ENCODE results near the gene MYEF2. TPM values are rescaled to one million over a fixed set of nuclear protein-coding genes. Genes with fewer than 3 reads are reported as not detected.
A peak's percentile ranks its signal among the peaks of the same experiment; 100 is the strongest.

MYEF2 gene
- total and polyA plus RNA-seq, 4 donors, result 0.07 to 1.2 (median 0.33) TPM

GRCh38 chr15:48182749-48183148 is 4.7 kb upstream of the MYEF2 start:
- H3K9me3 ChIP-seq (ENCODE audit: control insufficient read depth in 4 of 4, low read length in 3 of 4), result no peaks in the 10 kb centered on the region
- DNase-seq (ENCODE audit: low spot score), result no peak
- H3K27me3 ChIP-seq (ENCODE audit: control insufficient read depth in 4 of 4, insufficient read depth in 4 of 4, low read length in 3 of 4), result peaks cover 0 to 2% (median 0%) of the 10 kb centered on the region in 4 donors
- H3K4me3 ChIP-seq (ENCODE audit: low read depth in 1 of 3, low read length in 3 of 3), result no peak overlapping the region
- peaks cover 0 to 6% (median 0%) of the 10 kb centered on the region in 4 donors for H3K4me1 ChIP-seq (ENCODE audit: control insufficient read depth in 4 of 4, insufficient read depth in 4 of 4, low read length in 3 of 4)
- H3K36me3 ChIP-seq (ENCODE audit: control insufficient read depth in 4 of 4, insufficient read depth in 3 of 4, low read depth in 1 of 4, low read length in 3 of 4), result no peaks in the 10 kb centered on the region
- no peak overlapping the region for H3K9ac ChIP-seq (ENCODE audit: low read depth in 1 of 2, low read length in 2 of 2)
- TF ChIP-seq ATF3 (IDR thresholded peaks at IDR 0.05) (no peak), CTCF (IDR thresholded peaks at IDR 0.05; ENCODE audit: low read depth, low read length, missing input control) (no peak), YY1 (IDR thresholded peaks at IDR 0.05) (no peak)
- H3K27ac ChIP-seq (ENCODE audit: low read depth in 1 of 2, low read length in 2 of 2), result no peak overlapping the region
- 43% methylated on average over 2 of the region's 2 CpGs for WGBS

- 82% methylated on average over 1 of the region's 1 CpG for WGBS
- DNase-seq (ENCODE audit: low spot score), result no peak
- peak overlapping the region in 1 of 3 donors; percentile 54 for H3K4me3 ChIP-seq (ENCODE audit: low read depth in 1 of 3, low read length in 3 of 3)
- no peak overlapping the region for H3K9ac ChIP-seq (ENCODE audit: low read depth in 1 of 2, low read length in 2 of 2)
- no peaks in the 10 kb centered on the region for H3K9me3 ChIP-seq (ENCODE audit: control insufficient read depth in 4 of 4, low read length in 3 of 4)
- no peak overlapping the region for H3K27ac ChIP-seq (ENCODE audit: low read depth in 1 of 2, low read length in 2 of 2)
- TF ChIP-seq SP1 (IDR thresholded peaks at IDR 0.05) (no peak), ZBTB33 (IDR thresholded peaks at IDR 0.05) (no peak), MAX (IDR thresholded peaks at IDR 0.05) (no peak), GABPA (IDR thresholded peaks at IDR 0.05 in 1 of 2, conservative IDR thresholded peaks at IDR 0.05 in 1 of 2) (no peak), NR2F2 (IDR thresholded peaks at IDR 0.05) (no peak), JUND (IDR thresholded peaks at IDR 0.05) (no peak), FOXA1 (IDR thresholded peaks at IDR 0.05) (no peak), CTCF (IDR thresholded peaks at IDR 0.05; ENCODE audit: low read depth, low read length, missing input control) (no peak), HNF4A (conservative IDR thresholded peaks at IDR 0.05) (no peak), HNF4G (IDR thresholded peaks at IDR 0.05) (no peak)
- no peaks in the 10 kb centered on the region for H3K36me3 ChIP-seq (ENCODE audit: control insufficient read depth in 4 of 4, insufficient read depth in 3 of 4, low read depth in 1 of 4, low read length in 3 of 4)
- peaks cover 0 to 6% (median 1%) of the 10 kb centered on the region in 4 donors for H3K27me3 ChIP-seq (ENCODE audit: control insufficient read depth in 4 of 4, insufficient read depth in 4 of 4, low read length in 3 of 4)
- peaks cover 0 to 8% (median 0%) of the 10 kb centered on the region in 4 donors for H3K4me1 ChIP-seq (ENCODE audit: control insufficient read depth in 4 of 4, insufficient read depth in 4 of 4, low read length in 3 of 4)
Observed at GRCh38 chr15:48178648-48178931, 495 bp upstream of the MYEF2 start.

Data from liver (tissue), 9 donors.